Prostate gland (tissue), 2 donors: ENCODE results near the gene EMCN.

Source experiments
- CTCF ChIP-seq, 4 experiments: fragments of 200-600 bp in 2 of 4; fragments of 450-650 bp in 2 of 4; sonication (generic) in 2 of 4; IDR thresholded peaks; 1 replicate in 3 of 4; 2 replicates in 1 of 4; pipeline ENCODE4 v1.5.1; 2016 to 2019; ENCODE audit warnings: antibody characterized with exemption in 4 of 4, mild to moderate bottlenecking in 2 of 4, moderate library complexity in 2 of 4
- POLR2A ChIP-seq: fragments of 450-650 bp; IDR thresholded peaks from one replicate; pipeline ENCODE4 v1.6.1; 2016; ENCODE audit warnings: antibody characterized with exemption, mild to moderate bottlenecking
- POLR2AphosphoS5 ChIP-seq: sonication (generic); formaldehyde crosslinking; IDR thresholded peaks from one replicate; pipeline ENCODE4 v1.6.1; 2017; ENCODE audit warnings: antibody characterized with exemption

DNA sequence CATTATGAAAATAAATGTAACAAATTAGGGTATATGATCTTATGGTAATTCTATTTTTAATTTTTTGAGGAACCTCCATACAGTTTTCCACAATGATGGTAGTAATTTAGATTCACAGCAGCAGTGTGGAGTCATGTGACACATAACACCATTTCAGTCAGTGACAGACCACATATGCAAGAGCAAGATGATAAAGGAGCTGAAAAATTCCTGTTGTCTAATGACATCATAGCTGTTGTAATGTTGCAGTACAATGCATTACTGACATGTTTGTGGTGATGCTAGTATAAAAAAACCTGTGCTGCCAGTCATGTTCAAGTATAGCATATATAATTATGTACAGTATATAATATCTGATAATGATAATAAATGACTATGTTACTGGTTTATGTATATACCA, 28.5 kb downstream of the EMCN start:
- no peak for TF ChIP-seq CTCF (IDR thresholded peaks at IDR 0.05)
- no peak for TF ChIP-seq POLR2A
- no peak for TF ChIP-seq POLR2AphosphoS5
